MCF 10A (cell line): Measurements from ENCODE around the gene TECTA. TPM values are rescaled to one million over a fixed set of nuclear protein-coding genes. Genes with fewer than 3 reads are reported as not detected.
"Not testable (repeated sequence)": the region's sequence is repeated elsewhere in the genome, so short reads cannot be mapped to it uniquely, and the experiment has no call there.

Experiments used
- BruUV-seq: library from RNA; stranded (reverse); fragments of 400-500 nt; replicated peaks from 2 replicates; lab custom pipeline; 2021; lab: Mats Ljungman, UMichigan
- CTCF ChIA-PET: fragments of 300-600 bp; sonication (Branson Sonifier 250); formaldehyde crosslinking; extraction: SDS; loops from one replicate; lab custom pipeline; 2021; ENCODE audit warnings: antibody characterized with exemption, inconsistent platforms; lab: Yijun Ruan, JAX
- POLR2A ChIA-PET: fragments of 300-600, 350-650 bp; sonication (Branson Sonifier 250); formaldehyde crosslinking; extraction: SDS; loops from one replicate; lab custom pipeline; 2020; ENCODE audit warnings: antibody characterized with exemption, inconsistent platforms; lab: Yijun Ruan, JAX
- DNase-seq: peaks from one replicate; pipeline ENCODE4 v3.0.0-alpha.2; 2018; ENCODE audit not compliant: unreplicated experiment
- H3K27ac Mint-ChIP-seq: one replicate; pipeline ENCODE4 v1.8.0; 2022; ENCODE audit warnings: mild to moderate bottlenecking, low read depth, mixed read lengths; ENCODE audit not compliant: unreplicated experiment
- H3K27me3 Mint-ChIP-seq: one replicate; pipeline ENCODE4 v1.8.0; 2022; ENCODE audit warnings: mixed read lengths; ENCODE audit not compliant: insufficient read depth, unreplicated experiment
- H3K36me3 Mint-ChIP-seq: one replicate; pipeline ENCODE4 v1.8.0; 2022; ENCODE audit warnings: mild to moderate bottlenecking, moderate library complexity, mixed read lengths; ENCODE audit not compliant: insufficient read depth, unreplicated experiment
- H3K4me1 Mint-ChIP-seq: one replicate; pipeline ENCODE4 v1.8.0; 2022; ENCODE audit warnings: mixed read lengths; ENCODE audit not compliant: insufficient read depth, unreplicated experiment
- H3K4me3 Mint-ChIP-seq: one replicate; pipeline ENCODE4 v1.8.0; 2022; ENCODE audit warnings: mild to moderate bottlenecking, moderate library complexity, mixed read lengths; ENCODE audit not compliant: unreplicated experiment
- H3K9me3 Mint-ChIP-seq: one replicate; pipeline ENCODE4 v1.8.0; 2022; ENCODE audit warnings: mixed read lengths; ENCODE audit not compliant: unreplicated experiment
- intact Hi-C: fragments of 100-400 bp; cut with micrococcal nuclease; formaldehyde crosslinking; loops from 2 replicates; pipeline ENCODE4 v1.14.1; 2022
- total RNA-seq: library from RNA; stranded (reverse); gene quantifications from 2 replicates; pipeline ENCODE4 v1.2.3, GENCODE V29; 2022
- TF ChIP-seq, protein P1 (sequence below): fragments of 200-600 bp; IDR thresholded peaks from one replicate; pipeline ENCODE4 v1.8.0; 2022; ENCODE audit warnings: antibody characterized with exemption, mild to moderate bottlenecking; ENCODE audit not compliant: unreplicated experiment

TECTA gene
- total RNA-seq, 1 experiment from 2014 or later, result 0.30 TPM

DNA sequence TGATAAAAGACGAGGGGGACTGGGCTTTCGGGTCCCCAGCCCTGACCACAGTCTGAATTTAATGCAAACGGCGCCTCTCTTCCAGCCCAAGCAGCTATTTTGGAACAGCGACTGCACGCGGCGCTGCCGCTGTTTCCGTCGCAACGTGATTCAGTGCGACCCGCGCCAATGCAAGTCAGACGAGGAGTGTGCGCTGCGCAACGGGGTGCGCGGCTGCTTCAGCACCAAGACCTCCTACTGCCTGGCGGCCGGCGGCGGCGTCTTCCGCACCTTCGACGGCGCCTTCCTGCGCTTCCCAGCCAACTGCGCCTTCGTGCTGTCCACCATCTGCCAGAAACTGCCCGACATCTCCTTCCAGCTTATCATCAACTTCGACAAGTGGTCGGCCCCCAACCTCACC is 56.7 kb downstream of the TECTA start:
- no peak for DNase-seq
- intact Hi-C loops, result no loop called here
- Mint-ChIP-seq H3K4me3 (no peak overlapping the region), H3K9me3 (no peaks in the 10 kb centered on the region), H3K27ac (no peak overlapping the region), H3K36me3 (no peaks in the 10 kb centered on the region), H3K27me3 (peaks cover 41% of the 10 kb centered on the region), H3K4me1 (no peaks in the 10 kb centered on the region)
- POLR2A ChIA-PET, result no interaction called here
- CTCF ChIA-PET, result interaction anchor here (0.6 to 2.1 kb wide), 2 partner anchors 37 to 1290 kb away, joined by 4 read pairs; no protein-coding TSS in a partner anchor
- no TSS peak for BruUV-seq
- TF ChIP-seq, protein P1, sequence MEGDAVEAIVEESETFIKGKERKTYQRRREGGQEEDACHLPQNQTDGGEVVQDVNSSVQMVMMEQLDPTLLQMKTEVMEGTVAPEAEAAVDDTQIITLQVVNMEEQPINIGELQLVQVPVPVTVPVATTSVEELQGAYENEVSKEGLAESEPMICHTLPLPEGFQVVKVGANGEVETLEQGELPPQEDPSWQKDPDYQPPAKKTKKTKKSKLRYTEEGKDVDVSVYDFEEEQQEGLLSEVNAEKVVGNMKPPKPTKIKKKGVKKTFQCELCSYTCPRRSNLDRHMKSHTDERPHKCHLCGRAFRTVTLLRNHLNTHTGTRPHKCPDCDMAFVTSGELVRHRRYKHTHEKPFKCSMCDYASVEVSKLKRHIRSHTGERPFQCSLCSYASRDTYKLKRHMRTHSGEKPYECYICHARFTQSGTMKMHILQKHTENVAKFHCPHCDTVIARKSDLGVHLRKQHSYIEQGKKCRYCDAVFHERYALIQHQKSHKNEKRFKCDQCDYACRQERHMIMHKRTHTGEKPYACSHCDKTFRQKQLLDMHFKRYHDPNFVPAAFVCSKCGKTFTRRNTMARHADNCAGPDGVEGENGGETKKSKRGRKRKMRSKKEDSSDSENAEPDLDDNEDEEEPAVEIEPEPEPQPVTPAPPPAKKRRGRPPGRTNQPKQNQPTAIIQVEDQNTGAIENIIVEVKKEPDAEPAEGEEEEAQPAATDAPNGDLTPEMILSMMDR, result no peak

DNA sequence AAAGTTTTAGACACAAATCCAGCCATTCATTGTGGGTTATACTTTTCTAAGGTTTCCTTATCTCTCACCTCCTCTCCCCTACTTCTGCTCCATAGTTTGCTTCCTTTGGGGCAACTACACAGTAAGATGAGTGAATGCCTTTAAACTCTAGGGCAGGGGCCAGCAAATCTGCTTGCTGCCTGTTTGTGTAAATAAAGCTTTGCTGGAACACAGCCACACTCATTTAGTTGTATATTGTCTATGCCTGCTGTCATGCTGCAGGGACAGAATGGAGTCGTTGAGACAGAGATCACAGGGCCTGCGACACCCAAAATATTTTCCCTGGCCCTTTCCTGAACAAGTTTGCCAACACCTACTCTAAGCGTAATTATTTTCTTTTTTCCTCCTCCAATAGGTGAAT is 58.7 kb downstream of the TECTA start:
- no TSS peak for BruUV-seq
- H3K27ac Mint-ChIP-seq, result no peak overlapping the region
- peaks cover 6% of the 10 kb centered on the region for H3K4me1 Mint-ChIP-seq
- intact Hi-C loops, result no loop called here
- H3K36me3 Mint-ChIP-seq, result no peaks in the 10 kb centered on the region
- CTCF ChIA-PET, result no interaction called here
- TF ChIP-seq, protein P1, result no peak
- no peak for DNase-seq
- POLR2A ChIA-PET, result no interaction called here
- no peak overlapping the region for H3K4me3 Mint-ChIP-seq
- H3K27me3 Mint-ChIP-seq, result peaks cover 21% of the 10 kb centered on the region
- H3K9me3 Mint-ChIP-seq, result no peaks in the 10 kb centered on the region

DNA sequence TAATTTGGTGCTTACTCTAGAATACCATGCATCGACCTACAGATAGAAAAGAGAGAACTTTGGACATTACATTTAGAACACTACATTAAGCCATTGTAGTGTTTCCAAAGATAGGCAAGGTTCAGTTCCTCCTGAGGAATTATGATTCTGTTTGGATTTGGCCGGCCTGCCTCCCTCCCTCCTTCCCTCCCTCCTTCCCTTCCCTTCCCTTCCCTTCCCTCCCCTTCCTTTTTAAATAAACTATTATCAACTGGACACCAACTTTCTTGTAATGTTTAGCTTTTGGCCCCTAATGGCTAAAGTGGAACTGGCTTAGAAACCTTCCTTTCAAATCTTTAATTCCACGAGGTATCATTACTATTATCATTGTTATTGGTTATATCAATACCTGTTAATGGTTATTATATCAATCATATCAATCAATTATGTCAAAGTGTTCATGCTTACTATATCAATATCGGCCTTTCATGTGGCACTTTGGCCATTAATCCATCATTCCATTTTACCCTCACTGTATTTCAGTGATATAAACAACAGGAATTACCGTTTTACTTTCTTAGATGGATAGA is 60.4 kb downstream of the TECTA start:
- Mint-ChIP-seq H3K27ac (no peak overlapping the region), H3K9me3 (no peaks in the 10 kb centered on the region), H3K4me3 (no peak overlapping the region), H3K36me3 (no peaks in the 10 kb centered on the region), H3K4me1 (peaks cover 6% of the 10 kb centered on the region), H3K27me3 (peaks cover 15% of the 10 kb centered on the region)
- ChIA-PET POLR2A (no interaction called here), CTCF (interaction anchor here (0.9 to 1.2 kb wide), 3 partner anchors 12 to 49 kb away, joined by 3 to 4 read pairs (median 3); no protein-coding TSS in a partner anchor)
- BruUV-seq, result no TSS peak
- DNase-seq, result no peak
- intact Hi-C loops, result no loop called here
- TF ChIP-seq, protein P1, result no peak

DNA sequence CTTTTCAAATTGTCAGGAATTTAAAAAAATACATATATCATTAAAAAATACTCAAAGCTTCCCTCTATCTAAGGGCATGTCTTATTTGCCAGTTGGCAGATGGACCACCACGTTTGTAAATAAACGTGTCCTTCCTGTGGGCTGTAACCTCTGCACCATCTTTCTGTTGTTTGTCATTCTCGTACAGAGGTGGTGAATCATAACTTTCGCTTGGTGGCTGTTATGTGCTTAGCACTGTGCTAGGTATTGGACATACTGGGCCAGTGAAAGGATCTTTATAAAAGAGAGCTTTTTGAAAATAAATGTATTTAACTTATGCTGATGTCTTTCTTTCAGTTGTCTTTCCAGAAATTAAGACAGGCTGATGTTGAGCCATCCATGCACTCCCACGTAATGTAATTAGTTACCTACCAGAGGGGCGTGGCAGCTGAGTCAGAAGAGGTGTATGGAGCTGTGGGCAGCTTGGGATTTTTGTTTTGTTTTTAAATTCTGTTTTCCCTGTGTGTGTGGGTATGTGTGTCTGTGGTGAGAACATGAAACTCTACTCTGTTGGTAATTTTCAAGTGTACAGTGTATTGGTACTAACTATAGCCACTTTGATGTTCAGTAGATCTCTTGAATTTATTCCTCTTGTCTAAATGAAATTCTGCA is 62.7 kb downstream of the TECTA start:
- Mint-ChIP-seq H3K4me3 (no peak overlapping the region), H3K9me3 (no peaks in the 10 kb centered on the region), H3K27me3 (peaks cover 28% of the 10 kb centered on the region), H3K36me3 (no peaks in the 10 kb centered on the region), H3K27ac (no peak overlapping the region), H3K4me1 (peaks cover 6% of the 10 kb centered on the region)
- ChIA-PET CTCF (interaction anchor here (1.0 kb wide), 1 partner anchor 31 kb away, joined by 5 read pairs; no protein-coding TSS in a partner anchor), POLR2A (interaction anchor here (0.7 kb wide), 1 partner anchor 10 kb away, joined by 3 read pairs; no protein-coding TSS in a partner anchor)
- TF ChIP-seq, protein P1, result no peak
- DNase-seq, result peak; percentile 54
- no TSS peak for BruUV-seq
- intact Hi-C loops, result no loop called here

DNA sequence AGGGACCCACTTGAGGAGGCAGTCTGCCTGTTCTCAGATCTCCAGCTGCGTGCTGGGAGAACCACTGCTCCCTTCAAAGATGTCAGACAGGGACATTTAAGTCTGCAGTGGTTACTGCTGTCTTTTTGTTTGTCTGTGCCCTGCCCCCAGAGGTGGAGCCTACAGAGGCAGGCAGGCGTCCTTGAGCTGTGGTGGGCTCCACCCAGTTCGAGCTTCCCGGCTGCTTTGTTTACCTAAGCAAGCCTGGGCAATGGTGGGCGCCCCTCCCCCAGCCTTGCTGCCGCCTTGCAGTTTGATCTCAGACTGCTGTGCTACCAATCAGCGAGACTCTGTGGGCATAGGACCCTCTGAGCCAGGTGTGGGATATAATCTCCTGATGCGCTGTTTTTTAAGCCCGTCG is 76.6 kb downstream of the TECTA start:
- intact Hi-C loops, BruUV-seq, H3K36me3 Mint-ChIP-seq, POLR2A ChIA-PET, DNase-seq, H3K4me3 Mint-ChIP-seq, H3K27me3 Mint-ChIP-seq, H3K27ac Mint-ChIP-seq, H3K4me1 Mint-ChIP-seq: not testable (repeated sequence)
- CTCF ChIA-PET, result interaction anchor here (0.7 kb wide), 1 partner anchor 66 kb away, joined by 4 read pairs; no protein-coding TSS in a partner anchor
- H3K9me3 Mint-ChIP-seq, result peaks cover 17% of the 10 kb centered on the region
